HepG2 (cell line): ENCODE results near the gene DAGLB. TPM values are rescaled to one million over a fixed set of nuclear protein-coding genes. Genes with fewer than 3 reads are reported as not detected.
A peak's percentile ranks its signal among the peaks of the same experiment; 100 is the strongest.

Source experiments
- ATAC-seq: fragments of 200-7000 bp; cut with Tn5 transposase; 3 replicates; pipeline ENCODE4 v1.9.1; 2020; ENCODE audit warnings: mild to moderate bottlenecking, moderate library complexity
- BruUV-seq: library from RNA; stranded (reverse); fragments of 400-500 nt; replicated peaks from 2 replicates; lab custom pipeline; 2021; lab: Mats Ljungman, UMichigan
- CTCF ChIA-PET: fragments of 300-600 bp; formaldehyde crosslinking; extraction: SDS; loops from one replicate; lab custom pipeline; 2021; ENCODE audit warnings: low total read pairs, inconsistent platforms, low intra/inter-chr PET ratio; lab: Yijun Ruan, JAX
- POLR2A ChIA-PET: fragments of 350-600 bp; sonication (Branson Sonifier 250); formaldehyde crosslinking; loops from one replicate; lab custom pipeline; 2020; ENCODE audit warnings: antibody characterized with exemption, inconsistent platforms; lab: Yijun Ruan, JAX
- DNase-seq: peaks from one replicate; pipeline ENCODE4 v3.0.0-alpha.2; 2015; ENCODE audit warnings: low spot score
- FAIRE-seq: peaks from 3 replicates; lab custom pipeline; 2011; peaks lifted over from hg19 to GRCh38; lab: Jason Lieb, UNC
- H2AFZ ChIP-seq: one replicate; pipeline ENCODE4 v1.6.1; 2011; ENCODE audit warnings: low read length, inconsistent platforms
- H3K27ac ChIP-seq: fragments of 300-600 bp; 3 replicates; pipeline ENCODE4 v1.8.0; 2011; ENCODE audit warnings: mixed run types, mild to moderate bottlenecking, mixed read lengths, low read length, inconsistent platforms; ENCODE audit not compliant: insufficient read depth; ENCODE audit errors: extremely low read length
- H3K27me3 ChIP-seq, 2 experiments: fragments of 200-600 bp in 1 of 2; 2 replicates in 1 of 2; 3 replicates in 1 of 2; pipeline versions ENCODE4 v1.6.0 to v1.8.0; 2011; ENCODE audit warnings: low read length in 2 of 2, mild to moderate bottlenecking in 2 of 2, moderate library complexity in 2 of 2, inconsistent platforms in 1 of 2; ENCODE audit not compliant: insufficient read depth in 2 of 2, control insufficient read depth in 1 of 2
- H3K36me3 ChIP-seq, 2 experiments: fragments of 200-600 bp in 1 of 2; replicated peaks in 1 of 2; 2 replicates in 1 of 2; 3 replicates in 1 of 2; pipeline versions ENCODE4 v1.5.1 to v1.8.0; 2011; ENCODE audit warnings: low read length in 2 of 2, inconsistent platforms in 1 of 2; ENCODE audit not compliant: insufficient read depth in 2 of 2, control insufficient read depth in 1 of 2
- H3K4me1 ChIP-seq: 2 replicates; pipeline ENCODE4 v1.5.1; 2012; ENCODE audit warnings: low read length, inconsistent platforms; ENCODE audit not compliant: insufficient read depth
- H3K4me2 ChIP-seq: 2 replicates; pipeline ENCODE4 v1.6.0; 2011; ENCODE audit warnings: low read depth, low read length, inconsistent platforms
- H3K4me3 ChIP-seq, 3 experiments: fragments of 200-600 bp in 1 of 3; sonication (generic), shearing (Covaris generic) in 1 of 3; replicated peaks in 1 of 3; 2 replicates each; pipeline ENCODE4 v1.5.1; 2011 to 2016; ENCODE audit warnings: low read length in 3 of 3, inconsistent platforms in 2 of 3, low read depth in 2 of 3, mild to moderate bottlenecking in 2 of 3, control low read depth in 1 of 3, mixed read lengths in 1 of 3; ENCODE audit not compliant: insufficient read depth in 1 of 3
- H3K79me2 ChIP-seq: one replicate; pipeline ENCODE4 v1.6.1; 2011; ENCODE audit warnings: low read length, inconsistent platforms; ENCODE audit not compliant: insufficient read depth
- H3K9ac ChIP-seq: 2 replicates; pipeline ENCODE4 v1.6.0; 2011; ENCODE audit warnings: mild to moderate bottlenecking, low read depth, low read length, inconsistent platforms; ENCODE audit not compliant: insufficient read depth
- H3K9me3 ChIP-seq: 2 replicates; pipeline ENCODE4 v1.5.1; 2012; ENCODE audit warnings: mild to moderate bottlenecking, low read length
- H4K20me1 ChIP-seq: 2 replicates; pipeline ENCODE4 v1.6.0; 2011; ENCODE audit warnings: inconsistent platforms, mild to moderate bottlenecking, low read length, moderate library complexity; ENCODE audit not compliant: insufficient read depth
- AGO1 ChIP-seq: fragments of 200-400 bp; formaldehyde crosslinking; IDR thresholded peaks from 2 replicates; pipeline ENCODE4 v1.6.1; 2017; ENCODE audit warnings: mild to moderate bottlenecking, low read depth, low read length, moderate library complexity; ENCODE audit not compliant: poor library complexity, severe bottlenecking
- BRF2 ChIP-seq: sonication (generic); formaldehyde crosslinking; IDR thresholded peaks from 2 replicates; pipeline ENCODE4 v1.8.1; 2022; ENCODE audit warnings: mild to moderate bottlenecking, missing genetic modification reagents
- FOXA3 ChIP-seq: IDR thresholded peaks from 2 replicates; pipeline ENCODE4 v1.6.1; 2016; ENCODE audit warnings: missing genetic modification reagents, missing compliant biosample characterization
- HOXA9 ChIP-seq: sonication (generic); formaldehyde crosslinking; IDR thresholded peaks from 2 replicates; pipeline ENCODE4 v1.8.1; 2022; ENCODE audit warnings: missing genetic modification reagents, mild to moderate bottlenecking, moderate library complexity, borderline replicate concordance
- IKZF5 ChIP-seq: IDR thresholded peaks from 2 replicates; pipeline ENCODE4 v1.6.1; 2018; ENCODE audit warnings: missing genetic modification reagents, mild to moderate bottlenecking, missing compliant biosample characterization
- THAP9 ChIP-seq: sonication (generic); formaldehyde crosslinking; IDR thresholded peaks from 2 replicates; pipeline ENCODE4; 2020; ENCODE audit warnings: missing genetic modification reagents, mild to moderate bottlenecking, borderline replicate concordance
- U2AF1 ChIP-seq: fragments of 200-400 bp; formaldehyde crosslinking; optimal IDR thresholded peaks from 2 replicates; pipeline ENCODE3; 2017; ENCODE audit warnings: mild to moderate bottlenecking, low read depth, low read length
- U2AF2 ChIP-seq: fragments of 200-400 bp; formaldehyde crosslinking; IDR thresholded peaks from 2 replicates; pipeline ENCODE4 v1.6.1; 2017; ENCODE audit warnings: low read depth, mild to moderate bottlenecking, low read length
- ZNF121 ChIP-seq: sonication (generic); formaldehyde crosslinking; IDR thresholded peaks from 2 replicates; pipeline ENCODE4 v1.5.0; 2020; ENCODE audit warnings: mild to moderate bottlenecking, missing genetic modification reagents
- WGBS: methylation state at CpG from one replicate; pipeline ENCODE4 v1.1.6; 2017; ENCODE audit warnings: low lambda C conversion rate; 5-methylcytosine and 5-hydroxymethylcytosine counted together
- in situ Hi-C: cut with HindIII; loops from 2 replicates; pipeline ENCODE4 v1.10.0; 2017; ENCODE audit warnings: low pct_unique_long_range_greater_than_20kb; ENCODE audit not compliant: extremely low pct_ligation_motif_present
- intact Hi-C: fragments of 100-400 bp; cut with micrococcal nuclease; formaldehyde crosslinking; loops from one replicate; pipeline ENCODE4 v1.10.0; 2022; ENCODE audit not compliant: unreplicated experiment
- polyA plus RNA-seq, 8 experiments: library from polyadenylated mRNA; depleted of rRNA in 3 of 8; stranded (reverse) in 7 of 8; unstranded in 1 of 8; fragments of >200 nt; fragmentation: Illumina TruSeq in 4 of 8; extraction: Trizol in 4 of 8; gene quantifications; 2 replicates each; pipeline versions ENCODE4 v1.2.1 to v1.2.3, GENCODE V29; 2011 to 2016; ENCODE audit warnings: low read depth in 4 of 8, missing spikeins in 1 of 8, mixed read lengths in 1 of 8; ENCODE audit not compliant: insufficient read depth in 1 of 8
- total RNA-seq, 5 experiments: library from RNA; depleted of rRNA; stranded (reverse); fragments of >200 nt; fragmentation: Illumina TruSeq; extraction: Trizol; gene quantifications; 2 replicates each; pipeline ENCODE4 v1.2.3, GENCODE V29; 2016; ENCODE audit warnings: low read depth in 1 of 5

The DAGLB gene
- total and polyA plus RNA-seq, 2 of the 13 experiments (the other 11 are each of a cell fraction or from before 2014, with no cell fraction given), result 7.9 to 9.8 TPM

- H3K27ac ChIP-seq, result no peak overlapping the region
- H3K79me2 ChIP-seq, result peaks cover 98% of the 10 kb centered on the region
- peaks cover 4 to 27% of the 10 kb centered on the region in 2 experiments; a peak in 3 of 5 replicates for H3K36me3 ChIP-seq
- in situ Hi-C loops, result no loop called here
- intact Hi-C loops, result no loop called here
- ChIA-PET POLR2A (no interaction called here), CTCF (no interaction called here)
- no peak for FAIRE-seq
- peaks cover 78% of the 10 kb centered on the region for H3K4me1 ChIP-seq
- no peak overlapping the region for H2AFZ ChIP-seq
- H3K27me3 ChIP-seq, result no peaks in the 10 kb centered on the region; a peak in 1 of 5 replicates
- H3K9me3 ChIP-seq, result no peaks in the 10 kb centered on the region
- H4K20me1 ChIP-seq, result peaks cover 94% of the 10 kb centered on the region
- WGBS, result 99% methylated on average over 3 of the region's 3 CpGs
- TF ChIP-seq AGO1 (no peak), ZNF121 (CRISPR knock-in tag) (peak; percentile 56)
- H3K9ac ChIP-seq, result no peak overlapping the region
- BruUV-seq, result no TSS peak
- ATAC-seq, result no peak
- no peak overlapping the region for H3K4me2 ChIP-seq
- no peak overlapping the region for H3K4me3 ChIP-seq
- no peak for DNase-seq
Observed at GRCh38 chr7:6380310-6381095, 67.3 kb downstream of the DAGLB start.

- H3K9me3 ChIP-seq, result no peaks in the 10 kb centered on the region
- BruUV-seq, result no TSS peak
- no peaks in the 10 kb centered on the region; a peak in 1 of 5 replicates for H3K27me3 ChIP-seq
- peaks cover 98% of the 10 kb centered on the region for H3K79me2 ChIP-seq
- H2AFZ ChIP-seq, result no peak overlapping the region
- no peak overlapping the region for H3K4me2 ChIP-seq
- intact Hi-C loops (no loop called here), in situ Hi-C loops (no loop called here)
- H3K4me3 ChIP-seq, result no peak overlapping the region
- peaks cover 4 to 27% of the 10 kb centered on the region in 2 experiments; a peak in 3 of 5 replicates for H3K36me3 ChIP-seq
- ChIA-PET POLR2A (no interaction called here), CTCF (no interaction called here)
- peaks cover 92% of the 10 kb centered on the region for H4K20me1 ChIP-seq
- peaks cover 72% of the 10 kb centered on the region for H3K4me1 ChIP-seq
- H3K9ac ChIP-seq, result no peak overlapping the region
- 92% methylated on average over 7 of the region's 7 CpGs for WGBS
- no peak overlapping the region for H3K27ac ChIP-seq
- ATAC-seq, result no peak
- FAIRE-seq, result no peak
- no peak for DNase-seq
- TF ChIP-seq U2AF1 (no peak), IKZF5 (CRISPR knock-in tag) (no peak), U2AF2 (no peak), THAP9 (CRISPR knock-in tag) (no peak), BRF2 (CRISPR knock-in tag) (no peak), FOXA3 (CRISPR knock-in tag) (no peak), HOXA9 (CRISPR knock-in tag) (no peak)
Observed at GRCh38 chr7:6379886-6380285, 67.9 kb downstream of the DAGLB start.
